B cell (primary cell): ENCODE results near the gene AKAP6. TPM values are rescaled to one million over a fixed set of nuclear protein-coding genes. Genes with fewer than 3 reads are reported as not detected.

ENCODE experiments used
- ATAC-seq: fragments of 200-7000 bp; cut with Tn5 transposase; one replicate; pipeline ENCODE4 v1.10.0; 2021; ENCODE audit warnings: low read depth, mild to moderate bottlenecking, moderate number of reproducible peaks, moderate library complexity
- CTCF ChIA-PET: fragments of 350-600 bp; sonication (Branson Sonifier 250); formaldehyde crosslinking; loops from one replicate; lab custom pipeline; 2021; ENCODE audit warnings: antibody characterized with exemption, inconsistent platforms; lab: Charles Lee
- POLR2A ChIA-PET: fragments of 350-600 bp; sonication (Branson Sonifier 250); formaldehyde crosslinking; loops from one replicate; lab custom pipeline; 2021; ENCODE audit warnings: antibody characterized with exemption; lab: Charles Lee
- DNase-seq: peaks from one replicate; pipeline ENCODE4 v3.0.0; 2013
- H2AFZ ChIP-seq: 2 replicates; pipeline ENCODE4 v1.6.1; 2012; ENCODE audit warnings: mild to moderate bottlenecking, low read depth, low read length; ENCODE audit not compliant: insufficient read depth, poor library complexity, severe bottlenecking
- H3K27ac ChIP-seq, 2 donors: 1 replicate in 1 of 2; 2 replicates in 1 of 2; pipeline ENCODE4 v1.5.1; 2012 to 2013; ENCODE audit warnings: low read length in 2 of 2, mild to moderate bottlenecking in 2 of 2, moderate library complexity in 1 of 2
- H3K27me3 ChIP-seq, 4 experiments: fragments of 200-600 bp in 1 of 4; sonication (generic) in 1 of 4; replicated peaks in 1 of 4; 1 replicate in 2 of 4; 2 replicates in 2 of 4; pipeline versions ENCODE4 v1.6.1 to v1.7.0; 2013 to 2016; ENCODE audit warnings: low read length in 3 of 4, mild to moderate bottlenecking in 2 of 4, mixed read lengths in 1 of 4, moderate library complexity in 1 of 4; ENCODE audit not compliant: insufficient read depth in 4 of 4, control insufficient read depth in 3 of 4; ENCODE audit errors: control extremely low read depth in 1 of 4
- H3K36me3 ChIP-seq, 2 experiments: replicated peaks in 1 of 2; 1 replicate in 1 of 2; 2 replicates in 1 of 2; pipeline versions ENCODE4 v1.6.1 to v1.7.1; 2013; ENCODE audit warnings: low read length in 1 of 2; ENCODE audit not compliant: insufficient read depth in 2 of 2, control insufficient read depth in 1 of 2; ENCODE audit errors: control extremely low read depth in 1 of 2, extremely low read depth in 1 of 2
- H3K4me1 ChIP-seq, 2 donors: fragments of 200-600 bp in 1 of 2; sonication (generic) in 1 of 2; 1 replicate in 1 of 2; 2 replicates in 1 of 2; pipeline versions ENCODE4 v1.5.1 to v1.6.1; 2013 to 2017; ENCODE audit warnings: low read length in 2 of 2; ENCODE audit not compliant: control insufficient read depth in 2 of 2, insufficient read depth in 2 of 2
- H3K4me2 ChIP-seq: replicated peaks from 2 replicates; pipeline ENCODE3; 2012; ENCODE audit warnings: mild to moderate bottlenecking, low read depth, low read length; ENCODE audit not compliant: poor library complexity, severe bottlenecking
- H3K4me3 ChIP-seq, 5 experiments: fragments of 200-600 bp in 1 of 5; sonication (generic) in 1 of 5; 1 replicate in 3 of 5; 2 replicates in 2 of 5; pipeline versions ENCODE4 v1.5.1 to v1.7.0; 2011 to 2016; ENCODE audit warnings: low read length in 4 of 5, mild to moderate bottlenecking in 4 of 5, low read depth in 2 of 5, control low read depth in 1 of 5, moderate library complexity in 1 of 5; ENCODE audit not compliant: insufficient read depth in 1 of 5; ENCODE audit errors: control extremely low read depth in 1 of 5, extremely low read depth in 1 of 5
- H3K79me2 ChIP-seq: fragments of 200-600 bp; sonication (generic); one replicate; pipeline ENCODE4 v1.6.0; 2016; ENCODE audit warnings: low read length; ENCODE audit not compliant: control insufficient read depth, insufficient read depth
- H3K9ac ChIP-seq: fragments of 200-600 bp; sonication (generic); 2 replicates; pipeline ENCODE4 v1.6.1; 2017; ENCODE audit warnings: mild to moderate bottlenecking, low read length, moderate library complexity
- H3K9me3 ChIP-seq, 3 donors: one replicate each; pipeline versions ENCODE4 v1.6.1 to v1.7.1; 2013; ENCODE audit warnings: low read length in 2 of 3; ENCODE audit not compliant: control insufficient read depth in 2 of 3, insufficient read depth in 1 of 3; ENCODE audit errors: control extremely low read depth in 1 of 3
- H4K20me1 ChIP-seq: 2 replicates; pipeline ENCODE4 v1.6.0; 2012; ENCODE audit warnings: mild to moderate bottlenecking, low read length; ENCODE audit not compliant: insufficient read depth, control insufficient read depth, poor library complexity, severe bottlenecking
- H3K27ac Mint-ChIP-seq: one replicate; pipeline ENCODE4 v1.8.0; 2021; ENCODE audit warnings: mixed read lengths
- H3K27me3 Mint-ChIP-seq: one replicate; pipeline ENCODE4 v1.8.0; 2021; ENCODE audit warnings: mixed read lengths
- H3K4me1 Mint-ChIP-seq: one replicate; pipeline ENCODE4 v1.8.0; 2021; ENCODE audit warnings: mixed read lengths
- H3K4me3 Mint-ChIP-seq: one replicate; pipeline ENCODE4 v1.8.0; 2021; ENCODE audit warnings: mixed read lengths
- H3K9me3 Mint-ChIP-seq: one replicate; pipeline ENCODE4 v1.8.0; 2022; ENCODE audit warnings: mixed read lengths; ENCODE audit not compliant: insufficient read depth
- EZH2 ChIP-seq: IDR thresholded peaks from 2 replicates; pipeline ENCODE4 v1.6.1; 2012; ENCODE audit warnings: borderline replicate concordance, low read depth, mild to moderate bottlenecking, moderate library complexity, low read length; ENCODE audit not compliant: insufficient read depth, poor library complexity, severe bottlenecking
- WGBS: methylation state at CpG from one replicate; pipeline ENCODE4 v1.1.5; 2013; ENCODE audit warnings: missing lambda C conversion rate; ENCODE audit not compliant: insufficient coverage; 5-methylcytosine and 5-hydroxymethylcytosine counted together
- intact Hi-C: fragments of 100-400 bp; cut with micrococcal nuclease; formaldehyde crosslinking; loops from one replicate; pipeline ENCODE4 v1.10.0; 2022
- polyA plus RNA-seq: library from polyadenylated mRNA; depleted of rRNA; stranded (reverse); fragments of >200 nt; gene quantifications from 2 replicates; pipeline ENCODE4 v1.2.3, GENCODE V29; 2012
- total RNA-seq, 2 donors: library from RNA; stranded (reverse); fragments of 120-200 nt in 1 of 2; gene quantifications; 1 replicate in 1 of 2; 2 replicates in 1 of 2; pipeline versions ENCODE4 v1.2.3 to v1.2.4, GENCODE V29; 2013 to 2022
- TF ChIP-seq, protein P1 (sequence below): fragments of 200-600 bp; IDR thresholded peaks from one replicate; pipeline ENCODE4 v1.8.0; 2022; ENCODE audit warnings: antibody characterized with exemption, mild to moderate bottlenecking

AKAP6 gene
- total and polyA plus RNA-seq, 2 donors (not counting 1 experiment from before 2014, with no cell fraction given): 1.4 to 2.8 TPM

DNA sequence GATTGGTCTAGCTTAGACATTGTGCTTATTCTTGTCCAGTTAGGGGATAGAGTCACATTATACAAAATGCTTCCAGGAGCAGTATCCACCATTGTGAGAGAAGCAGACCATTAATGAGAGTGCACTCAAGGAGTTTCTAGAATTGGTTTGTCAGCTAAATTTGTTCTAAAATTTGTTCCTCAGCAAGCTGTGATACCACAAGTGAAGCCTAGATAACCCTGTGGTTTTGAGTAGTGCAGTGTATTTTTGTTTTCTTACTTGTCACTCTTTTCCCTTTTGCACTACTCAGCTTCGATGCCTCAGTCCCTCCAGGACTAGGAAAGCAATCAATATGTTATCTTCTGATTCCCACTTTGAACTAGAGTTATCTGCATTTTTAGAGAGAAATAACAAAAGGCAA is 42.5 kb upstream of the AKAP6 start:
- TF ChIP-seq, protein P1, sequence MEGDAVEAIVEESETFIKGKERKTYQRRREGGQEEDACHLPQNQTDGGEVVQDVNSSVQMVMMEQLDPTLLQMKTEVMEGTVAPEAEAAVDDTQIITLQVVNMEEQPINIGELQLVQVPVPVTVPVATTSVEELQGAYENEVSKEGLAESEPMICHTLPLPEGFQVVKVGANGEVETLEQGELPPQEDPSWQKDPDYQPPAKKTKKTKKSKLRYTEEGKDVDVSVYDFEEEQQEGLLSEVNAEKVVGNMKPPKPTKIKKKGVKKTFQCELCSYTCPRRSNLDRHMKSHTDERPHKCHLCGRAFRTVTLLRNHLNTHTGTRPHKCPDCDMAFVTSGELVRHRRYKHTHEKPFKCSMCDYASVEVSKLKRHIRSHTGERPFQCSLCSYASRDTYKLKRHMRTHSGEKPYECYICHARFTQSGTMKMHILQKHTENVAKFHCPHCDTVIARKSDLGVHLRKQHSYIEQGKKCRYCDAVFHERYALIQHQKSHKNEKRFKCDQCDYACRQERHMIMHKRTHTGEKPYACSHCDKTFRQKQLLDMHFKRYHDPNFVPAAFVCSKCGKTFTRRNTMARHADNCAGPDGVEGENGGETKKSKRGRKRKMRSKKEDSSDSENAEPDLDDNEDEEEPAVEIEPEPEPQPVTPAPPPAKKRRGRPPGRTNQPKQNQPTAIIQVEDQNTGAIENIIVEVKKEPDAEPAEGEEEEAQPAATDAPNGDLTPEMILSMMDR: no peak
- no peak for TF ChIP-seq EZH2
- H3K4me3 Mint-ChIP-seq: no peak overlapping the region
- no peaks in the 10 kb centered on the region for H3K36me3 ChIP-seq
- peaks cover 3% of the 10 kb centered on the region for H3K9me3 Mint-ChIP-seq
- no peak overlapping the region for H3K4me2 ChIP-seq
- DNase-seq (no peak), ATAC-seq (no peak)
- no peak overlapping the region for H3K27ac ChIP-seq
- H4K20me1 ChIP-seq: no peaks in the 10 kb centered on the region
- H3K9me3 ChIP-seq: peaks cover 0 to 7% (median 0%) of the 10 kb centered on the region in 3 donors
- intact Hi-C loops: no loop called here
- no peak overlapping the region for H3K27ac Mint-ChIP-seq
- no peaks in the 10 kb centered on the region for H3K27me3 ChIP-seq
- H3K4me1 ChIP-seq: no peaks in the 10 kb centered on the region
- H3K9ac ChIP-seq: no peak overlapping the region
- WGBS: no CpG with 5 or more reads among the region's 1 CpG
- ChIA-PET POLR2A (no interaction called here), CTCF (no interaction called here)
- no peak overlapping the region for H2AFZ ChIP-seq
- no peak overlapping the region for H3K4me3 ChIP-seq
- no peaks in the 10 kb centered on the region for H3K4me1 Mint-ChIP-seq
- no peaks in the 10 kb centered on the region for H3K79me2 ChIP-seq
- peaks cover 12% of the 10 kb centered on the region for H3K27me3 Mint-ChIP-seq

DNA sequence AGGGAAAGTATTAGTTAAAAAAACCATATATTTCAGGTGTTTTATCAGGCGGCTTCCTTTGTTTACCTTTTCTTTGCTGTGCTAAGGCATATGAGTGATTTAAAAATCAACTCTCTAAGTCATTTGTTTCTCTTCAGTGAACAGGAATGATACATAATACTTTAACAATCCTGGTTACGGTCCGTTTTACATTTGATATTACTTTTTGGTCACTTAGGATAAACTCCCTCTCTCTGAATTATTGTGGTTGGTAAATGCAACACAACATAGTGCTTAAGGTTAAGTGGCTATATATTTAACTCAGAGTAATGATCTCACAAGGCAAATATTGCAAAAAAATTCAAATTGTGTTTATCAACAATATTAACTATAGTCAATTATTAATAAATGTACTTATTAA is 32.7 kb upstream of the AKAP6 start:
- Histone ChIP-seq H4K20me1 (no peaks in the 10 kb centered on the region), H3K9ac (no peak overlapping the region), H2AFZ (no peak overlapping the region), H3K79me2 (no peaks in the 10 kb centered on the region), H3K36me3 (no peaks in the 10 kb centered on the region), H3K27me3 (no peaks in the 10 kb centered on the region), H3K9me3 (no peaks in the 10 kb centered on the region), H3K4me3 (no peak overlapping the region), H3K27ac (no peak overlapping the region), H3K4me2 (no peak overlapping the region), H3K4me1 (no peaks in the 10 kb centered on the region)
- ChIA-PET POLR2A (no interaction called here), CTCF (no interaction called here)
- H3K9me3 Mint-ChIP-seq: no peaks in the 10 kb centered on the region
- no peaks in the 10 kb centered on the region for H3K4me1 Mint-ChIP-seq
- H3K4me3 Mint-ChIP-seq: no peak overlapping the region
- no peak for TF ChIP-seq EZH2
- TF ChIP-seq, protein P1: no peak
- H3K27me3 Mint-ChIP-seq: no peaks in the 10 kb centered on the region
- H3K27ac Mint-ChIP-seq: no peak overlapping the region
- no CpG with 5 or more reads among the region's 3 CpGs for WGBS
- ATAC-seq (no peak), DNase-seq (no peak)
- intact Hi-C loops: no loop called here
